Spleen (tissue), 11 donors: ENCODE data around the gene CRELD2. TPM values are rescaled to one million over a fixed set of nuclear protein-coding genes. Genes with fewer than 3 reads are reported as not detected.

Source experiments
- DNase-seq: peaks from one replicate; pipeline ENCODE4 v3.0.0-alpha.2; 2020
- H3K27ac ChIP-seq, 8 donors: fragments of 200-600 bp; sonication (generic) in 7 of 8; 1 replicate in 4 of 8; 2 replicates in 4 of 8; pipeline versions ENCODE4 v1.5.0 to v1.8.0; 2016 to 2021; ENCODE audit warnings: inconsistent platforms in 4 of 8, mild to moderate bottlenecking in 4 of 8, moderate library complexity in 1 of 8
- H3K27me3 ChIP-seq, 7 donors: fragments of 200-600 bp; sonication (generic) in 6 of 7; replicated peaks in 1 of 7; 1 replicate in 4 of 7; 2 replicates in 3 of 7; pipeline versions ENCODE4 v1.5.0 to v1.8.0; 2016 to 2021; ENCODE audit warnings: inconsistent platforms in 3 of 7, mild to moderate bottlenecking in 1 of 7
- H3K36me3 ChIP-seq, 6 donors: fragments of 200-600 bp; sonication (generic) in 5 of 6; 1 replicate in 4 of 6; 2 replicates in 2 of 6; pipeline versions ENCODE4 v1.5.0 to v1.8.0; 2016 to 2021; ENCODE audit warnings: inconsistent platforms in 2 of 6
- H3K4me1 ChIP-seq, 6 donors: fragments of 200-600 bp; sonication (generic) in 5 of 6; 1 replicate in 3 of 6; 2 replicates in 3 of 6; pipeline versions ENCODE4 v1.5.0 to v1.8.0; 2016 to 2021; ENCODE audit warnings: inconsistent platforms in 3 of 6
- H3K4me3 ChIP-seq, 8 donors: fragments of 200-600 bp; sonication (generic) in 7 of 8; 1 replicate in 4 of 8; 2 replicates in 4 of 8; pipeline versions ENCODE4 v1.5.0 to v1.8.0; 2016 to 2021; ENCODE audit warnings: inconsistent platforms in 4 of 8, mild to moderate bottlenecking in 4 of 8, moderate library complexity in 2 of 8
- H3K9me3 ChIP-seq, 8 donors: fragments of 200-600 bp; sonication (generic) in 7 of 8; 1 replicate in 4 of 8; 2 replicates in 4 of 8; pipeline versions ENCODE4 v1.5.0 to v1.8.0; 2016 to 2021; ENCODE audit warnings: inconsistent platforms in 4 of 8
- POLR2A ChIP-seq, 3 donors: fragments of 450-650 bp; IDR thresholded peaks; one replicate each; pipeline ENCODE4 v1.5.1; 2017; ENCODE audit warnings: antibody characterized with exemption in 3 of 3, mild to moderate bottlenecking in 1 of 3
- POLR2AphosphoS5 ChIP-seq, 3 donors: sonication (generic); formaldehyde crosslinking; IDR thresholded peaks; one replicate each; pipeline ENCODE4 v1.5.1; 2017; ENCODE audit warnings: antibody characterized with exemption in 3 of 3
- WGBS, 5 donors: extraction: QIAGEN DNeasy Blood & Tissue Kit in 3 of 5; methylation state at CpG; one replicate each; pipeline versions ENCODE4 v1.1.5 to v1.1.7; 2013 to 2018; 5-methylcytosine and 5-hydroxymethylcytosine counted together
- intact Hi-C: fragments of 100-400 bp; cut with DNase I; formaldehyde crosslinking; loops from one replicate; pipeline ENCODE4 v1.15.0; 2023; ENCODE audit warnings: low total_unique reads
- polyA plus RNA-seq, 3 donors: library from polyadenylated mRNA; stranded (reverse); fragments of 200-250 nt; gene quantifications; one replicate each; pipeline ENCODE4 v1.2.1, GENCODE V29; 2013
- total RNA-seq, 7 donors: library from RNA; depleted of rRNA in 3 of 7; stranded (reverse); fragments of >200 nt in 3 of 7; fragmentation: NEBNext Ultra II Directional in 4 of 7; extraction: Animal tissue kit (Norgen Biotek cat#: 25700) in 4 of 7; gene quantifications; one replicate each; pipeline versions ENCODE4 v1.1.0 to v1.2.1, GENCODE V29; 2016 to 2021
- TF ChIP-seq, protein P1 (sequence below), 11 experiments: fragments of 200-600 bp in 7 of 11; fragments of 450-650 bp in 4 of 11; sonication (generic) in 4 of 11; IDR thresholded peaks in 8 of 11; conservative IDR thresholded peaks in 3 of 11; 1 replicate in 7 of 11; 2 replicates in 4 of 11; pipeline versions ENCODE4 v1.4.0 to v1.8.0; 2016 to 2021; ENCODE audit warnings: antibody characterized with exemption in 11 of 11, inconsistent platforms in 4 of 11, mild to moderate bottlenecking in 1 of 11
- donor health status: healthy with polysubstance abuse.
- donor health status: DM: no; HTN: no; CAD: no; lungs with moderate emphysema.
- donor health status: DM: no; HTN: no; CAD: no.
- donor health status: Bipolar disorder and iron deficiency.
- donor health status: healthy.
- donor health status: DM: no; HTN: no; CAD: no.
- donor health status: DM: yes; HTN: yes; CAD: no.

Gene CRELD2
- total and polyA plus RNA-seq, 10 donors = 16.2 to 46.3 (median 34.9) TPM

DNA sequence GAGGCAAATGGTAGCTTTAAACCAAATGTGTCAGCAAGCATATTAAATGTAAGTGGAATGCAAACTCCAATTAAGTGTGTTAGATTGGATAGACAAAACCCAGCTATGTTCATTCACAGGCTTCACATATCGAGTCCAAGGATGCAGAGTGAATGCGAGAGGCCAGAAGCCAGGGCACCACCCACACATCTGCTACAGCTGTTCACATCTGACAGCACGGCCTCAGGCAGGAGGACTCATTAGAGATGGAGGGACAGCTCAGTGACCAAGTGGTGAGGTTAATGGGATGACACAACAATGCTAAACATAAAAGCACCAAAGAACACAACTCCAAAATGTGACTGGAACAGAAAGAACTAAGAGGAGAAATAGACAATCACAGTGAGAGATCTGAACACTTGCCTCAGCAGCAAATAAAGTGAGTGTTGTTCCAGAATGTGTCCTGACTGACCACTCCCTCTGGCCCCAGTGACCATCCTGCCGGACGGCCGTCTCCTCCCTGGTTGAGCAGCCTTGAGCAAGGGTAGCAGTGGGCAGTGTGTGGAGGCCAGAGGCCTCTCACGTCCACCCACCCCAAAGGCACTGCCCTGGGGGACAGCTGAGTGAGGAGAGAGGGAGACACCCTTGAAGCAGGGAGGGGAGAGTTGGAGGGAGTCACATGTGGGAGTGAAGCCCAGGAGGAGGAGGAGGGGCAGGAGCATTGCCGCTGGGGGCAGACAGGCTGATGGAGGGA, 23.9 kb upstream of the CRELD2 start:
- DNase-seq = peak; percentile 46
- no peak overlapping the region for H3K27ac ChIP-seq
- intact Hi-C loops = no loop called here
- TF ChIP-seq POLR2A (IDR thresholded peaks at IDR 0.05) = no peak
- TF ChIP-seq, protein P1, sequence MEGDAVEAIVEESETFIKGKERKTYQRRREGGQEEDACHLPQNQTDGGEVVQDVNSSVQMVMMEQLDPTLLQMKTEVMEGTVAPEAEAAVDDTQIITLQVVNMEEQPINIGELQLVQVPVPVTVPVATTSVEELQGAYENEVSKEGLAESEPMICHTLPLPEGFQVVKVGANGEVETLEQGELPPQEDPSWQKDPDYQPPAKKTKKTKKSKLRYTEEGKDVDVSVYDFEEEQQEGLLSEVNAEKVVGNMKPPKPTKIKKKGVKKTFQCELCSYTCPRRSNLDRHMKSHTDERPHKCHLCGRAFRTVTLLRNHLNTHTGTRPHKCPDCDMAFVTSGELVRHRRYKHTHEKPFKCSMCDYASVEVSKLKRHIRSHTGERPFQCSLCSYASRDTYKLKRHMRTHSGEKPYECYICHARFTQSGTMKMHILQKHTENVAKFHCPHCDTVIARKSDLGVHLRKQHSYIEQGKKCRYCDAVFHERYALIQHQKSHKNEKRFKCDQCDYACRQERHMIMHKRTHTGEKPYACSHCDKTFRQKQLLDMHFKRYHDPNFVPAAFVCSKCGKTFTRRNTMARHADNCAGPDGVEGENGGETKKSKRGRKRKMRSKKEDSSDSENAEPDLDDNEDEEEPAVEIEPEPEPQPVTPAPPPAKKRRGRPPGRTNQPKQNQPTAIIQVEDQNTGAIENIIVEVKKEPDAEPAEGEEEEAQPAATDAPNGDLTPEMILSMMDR (IDR thresholded peaks at IDR 0.05 in 8 of 11, conservative IDR thresholded peaks at IDR 0.05 in 3 of 11) = no peak
- peak in 2 of 3 donors; percentile 13 to 60 for TF ChIP-seq POLR2AphosphoS5 (IDR thresholded peaks at IDR 0.05)
- no peaks in the 10 kb centered on the region for H3K4me1 ChIP-seq
- H3K27me3 ChIP-seq = no peaks in the 10 kb centered on the region
- peaks cover 0 to 70% (median 5%) of the 10 kb centered on the region in 6 donors for H3K36me3 ChIP-seq
- H3K4me3 ChIP-seq = no peak overlapping the region
- H3K9me3 ChIP-seq = peaks cover 0 to 24% (median 13%) of the 10 kb centered on the region in 8 donors
- WGBS, 5 donors = 86 to 91% (median 88%) methylated on average over 8 of the region's 8 CpGs

DNA sequence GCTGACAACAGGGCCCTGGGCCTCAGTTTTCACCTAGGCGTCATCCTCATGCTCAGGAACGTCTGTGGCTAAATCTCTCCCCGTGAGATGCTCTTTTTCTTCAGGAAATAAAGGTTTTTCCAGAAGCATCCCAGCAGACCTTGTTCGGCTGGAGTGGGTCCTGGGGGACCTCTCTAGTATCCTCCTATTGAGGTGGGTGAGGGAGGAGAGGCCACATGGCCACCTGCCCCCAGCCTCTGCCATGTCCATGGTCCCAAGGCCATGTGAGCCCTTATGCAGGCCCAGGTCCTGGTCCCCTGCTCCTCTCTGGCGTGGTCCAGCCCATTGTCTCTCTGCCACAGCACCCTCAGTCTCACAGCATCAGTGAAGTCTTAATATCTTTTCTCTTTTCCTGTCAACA, 22.2 kb upstream of the CRELD2 start:
- 88 to 95% (median 91%) methylated on average over 5 of the region's 5 CpGs for WGBS, 5 donors
- Histone ChIP-seq H3K27me3 (no peaks in the 10 kb centered on the region), H3K36me3 (peaks cover 0 to 70% (median 8%) of the 10 kb centered on the region in 6 donors), H3K9me3 (peaks cover 0 to 14% (median 7%) of the 10 kb centered on the region in 8 donors), H3K4me3 (no peak overlapping the region), H3K27ac (no peak overlapping the region), H3K4me1 (no peaks in the 10 kb centered on the region)
- intact Hi-C loops = no loop called here
- TF ChIP-seq POLR2AphosphoS5 (IDR thresholded peaks at IDR 0.05) = peak in 1 of 3 donors; percentile 24
- TF ChIP-seq, protein P1 (IDR thresholded peaks at IDR 0.05 in 8 of 11, conservative IDR thresholded peaks at IDR 0.05 in 3 of 11) = no peak
- no peak for TF ChIP-seq POLR2A (IDR thresholded peaks at IDR 0.05)
- peak; percentile 28 for DNase-seq

DNA sequence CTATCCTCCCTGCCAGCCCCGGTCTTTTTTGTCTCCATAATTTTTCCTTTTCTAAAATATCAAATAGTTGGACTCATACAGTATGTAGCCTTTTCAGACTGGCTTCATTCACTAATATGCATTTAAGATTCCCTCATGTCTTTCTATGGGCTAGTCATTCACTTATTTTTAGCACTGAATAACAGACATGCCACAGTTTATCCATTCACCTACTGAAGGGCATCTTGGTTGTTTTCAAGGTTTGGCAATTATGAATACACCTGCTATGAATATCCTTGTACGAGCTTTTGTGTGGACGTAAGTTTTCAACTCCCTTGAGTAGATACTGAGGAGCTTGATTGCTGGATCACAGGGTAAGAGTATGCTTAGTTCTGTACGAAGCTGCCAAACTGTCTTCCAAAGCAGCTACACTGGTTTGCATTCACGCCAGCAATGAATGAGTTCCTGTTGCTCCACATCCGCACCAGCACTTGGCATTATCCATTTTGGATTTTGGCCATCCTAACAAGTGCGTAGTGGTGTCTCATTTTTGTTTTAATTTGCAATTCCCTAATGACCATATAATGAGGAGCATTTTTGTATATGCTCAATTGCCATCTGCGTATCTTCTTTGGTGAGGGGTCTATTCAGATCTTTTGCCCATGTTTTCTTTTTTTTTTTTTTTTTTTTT, 21.3 kb upstream of the CRELD2 start:
- intact Hi-C loops = no loop called here
- peaks cover 0 to 13% (median 7%) of the 10 kb centered on the region in 8 donors for H3K9me3 ChIP-seq
- no peak for TF ChIP-seq POLR2A (IDR thresholded peaks at IDR 0.05)
- TF ChIP-seq POLR2AphosphoS5 (IDR thresholded peaks at IDR 0.05) = peak in 1 of 3 donors; percentile 14
- no peak for DNase-seq
- no peak overlapping the region for H3K27ac ChIP-seq
- WGBS, 5 donors = 89 to 96% (median 94%) methylated on average over 8 of the region's 8 CpGs
- H3K36me3 ChIP-seq = peaks cover 0 to 70% (median 13%) of the 10 kb centered on the region in 6 donors
- no peak overlapping the region for H3K4me3 ChIP-seq
- H3K4me1 ChIP-seq = no peaks in the 10 kb centered on the region
- H3K27me3 ChIP-seq = no peaks in the 10 kb centered on the region

DNA sequence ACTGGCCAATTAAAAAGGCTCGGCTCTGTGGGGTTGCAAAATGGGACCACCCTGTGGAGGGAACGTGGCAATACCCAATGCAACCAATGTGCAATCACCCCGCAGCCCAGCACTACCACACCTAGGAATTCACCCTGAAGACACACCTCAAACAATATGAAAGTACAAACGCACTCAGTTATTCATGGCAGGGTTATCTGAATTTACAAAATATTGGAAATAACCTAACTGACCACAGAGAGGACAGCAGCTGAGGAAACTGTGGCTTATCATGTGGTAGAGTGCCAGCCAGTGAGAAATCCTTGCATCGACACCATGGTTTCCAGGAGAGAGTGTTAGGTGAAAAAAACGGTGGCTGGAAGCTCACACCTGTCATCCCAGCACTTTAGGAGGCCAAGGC, 18.9 kb upstream of the CRELD2 start:
- no peak for DNase-seq
- peaks cover 0 to 7% (median 1%) of the 10 kb centered on the region in 8 donors for H3K9me3 ChIP-seq
- peaks cover 0 to 80% (median 35%) of the 10 kb centered on the region in 6 donors for H3K36me3 ChIP-seq
- TF ChIP-seq, protein P1 (IDR thresholded peaks at IDR 0.05 in 8 of 11, conservative IDR thresholded peaks at IDR 0.05 in 3 of 11) = no peak
- TF ChIP-seq POLR2A (IDR thresholded peaks at IDR 0.05) (no peak), POLR2AphosphoS5 (IDR thresholded peaks at IDR 0.05) (no peak)
- no peak overlapping the region for H3K4me3 ChIP-seq
- intact Hi-C loops = no loop called here
- 75 to 89% (median 88%) methylated on average over 6 of the region's 6 CpGs for WGBS, 5 donors
- no peak overlapping the region for H3K27ac ChIP-seq
- no peaks in the 10 kb centered on the region for H3K4me1 ChIP-seq
- no peaks in the 10 kb centered on the region for H3K27me3 ChIP-seq
